GM12873 (cell line): ENCODE results near the gene HOXA11.

ENCODE experiments used
- CTCF ChIP-seq: IDR thresholded peaks from 2 replicates; pipeline ENCODE4 v1.5.1; 2012; ENCODE audit warnings: low read depth, mild to moderate bottlenecking, moderate library complexity, low read length, control low read depth; ENCODE audit not compliant: insufficient read depth; ENCODE audit errors: missing control alignments

Gene HOXA11

GRCh38 chr7:27148031-27148755 lies 36.8 kb downstream of the HOXA11 start:
- no peak for TF ChIP-seq CTCF

DNA sequence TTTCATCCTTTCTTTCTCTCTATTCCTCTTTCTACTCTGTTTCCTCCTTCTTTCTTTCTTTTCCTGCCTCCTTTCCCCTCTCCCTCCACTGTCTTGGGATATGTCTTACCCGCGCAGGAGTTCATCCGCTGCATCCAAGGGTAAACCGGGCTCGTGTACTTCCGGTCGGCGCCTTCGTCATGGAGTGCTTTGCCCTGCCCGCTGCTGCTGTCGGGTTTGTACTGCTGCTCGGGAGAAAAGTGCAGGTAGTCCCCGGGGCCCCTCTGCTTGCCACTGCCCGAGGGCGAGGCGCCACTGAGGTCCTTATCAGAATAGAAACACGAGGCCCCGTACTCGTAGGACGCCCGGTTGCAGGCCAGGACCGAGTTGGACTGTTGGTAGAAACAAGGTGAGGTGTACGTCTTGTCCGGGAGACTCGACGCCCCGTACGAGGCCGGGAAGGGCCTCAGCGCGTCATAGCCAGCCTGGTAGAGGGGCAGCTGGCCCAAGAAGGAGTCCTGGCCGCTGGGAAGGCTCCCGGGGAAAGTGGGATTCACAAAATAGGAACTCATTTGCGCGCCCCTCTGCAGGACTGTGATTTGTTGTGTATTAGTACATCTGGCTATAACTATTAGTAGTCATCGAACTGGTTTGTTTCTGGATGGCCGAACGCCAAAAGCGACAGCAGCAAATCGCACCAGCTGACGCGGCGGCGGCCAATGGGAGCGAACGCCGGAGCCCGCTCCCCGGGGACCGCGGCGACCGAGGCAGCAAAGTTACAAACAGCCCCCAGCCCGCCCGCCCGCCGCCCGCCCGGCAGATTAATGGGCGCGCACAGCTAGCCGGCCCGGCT lies 37.6 kb downstream of the HOXA11 start, which contains the start of gene HOXA6:
TSS of gene HOXA6 (minus strand) at position 576 of the 832 bp plus-strand sequence. CDS start at position 551, 25 bp downstream.
- no peak for TF ChIP-seq CTCF

DNA sequence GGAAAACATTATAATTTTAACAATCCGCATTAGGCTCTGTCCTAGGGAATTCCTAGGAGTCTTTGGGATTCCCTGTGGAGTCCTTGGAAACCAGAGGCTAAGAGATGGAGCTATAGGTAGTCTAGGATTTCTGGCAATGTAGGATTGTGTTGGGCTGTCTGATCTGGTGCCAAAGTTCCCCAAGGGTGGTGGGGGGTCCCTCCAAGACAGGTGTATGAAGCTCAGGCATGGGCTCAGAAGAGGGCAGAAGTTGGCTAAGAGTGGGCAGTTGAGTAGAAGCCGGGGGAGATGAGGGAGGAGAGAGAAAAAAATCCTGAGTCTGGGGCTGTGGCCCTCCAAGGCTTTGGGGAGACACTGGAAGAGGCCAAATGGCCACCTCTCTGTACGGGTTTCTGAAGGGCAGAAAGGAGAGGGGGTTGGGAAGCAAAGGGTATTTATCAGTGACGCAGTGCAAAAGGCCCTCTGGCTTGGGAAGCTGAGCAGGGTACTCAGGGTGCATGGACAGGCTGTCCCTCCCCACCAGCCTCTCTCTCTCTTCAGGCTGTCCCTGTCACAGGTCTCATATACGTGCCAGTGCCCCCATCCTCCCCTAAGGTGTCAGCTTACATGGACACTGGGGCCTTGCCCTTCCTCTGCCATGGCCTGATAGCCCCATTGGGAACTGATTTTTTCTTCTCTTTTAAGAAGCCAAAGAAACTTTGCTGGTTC lies 38.4 kb downstream of the HOXA11 start:
- no peak for TF ChIP-seq CTCF

DNA sequence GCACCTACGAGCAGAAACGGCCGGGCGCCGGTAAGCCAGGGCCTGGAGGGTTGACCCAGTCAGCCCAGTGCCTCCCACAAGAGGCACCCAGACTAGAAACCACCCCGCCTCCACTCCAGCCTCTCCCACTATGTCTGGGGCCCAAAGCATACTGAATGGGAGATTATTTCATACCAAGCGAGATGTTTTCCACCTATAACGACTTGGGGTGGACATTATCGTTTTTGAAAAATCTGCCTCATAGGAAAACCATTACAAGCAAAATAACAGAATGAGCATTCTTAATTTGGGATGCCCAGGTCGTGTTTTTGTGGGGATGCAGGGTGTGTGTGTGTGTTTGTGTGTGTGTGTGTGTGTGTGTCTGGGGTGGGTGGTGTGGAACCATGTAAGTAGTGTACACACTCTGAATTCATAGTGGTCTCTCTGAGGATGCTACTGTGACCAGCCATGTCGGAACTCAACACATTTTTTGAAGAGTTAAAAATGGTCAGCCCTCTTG lies 39.1 kb downstream of the HOXA11 start:
- no peak for TF ChIP-seq CTCF

- TF ChIP-seq CTCF: no peak
Observed at GRCh38 chr7:27145165-27145913, 39.7 kb downstream of the HOXA11 start.

DNA sequence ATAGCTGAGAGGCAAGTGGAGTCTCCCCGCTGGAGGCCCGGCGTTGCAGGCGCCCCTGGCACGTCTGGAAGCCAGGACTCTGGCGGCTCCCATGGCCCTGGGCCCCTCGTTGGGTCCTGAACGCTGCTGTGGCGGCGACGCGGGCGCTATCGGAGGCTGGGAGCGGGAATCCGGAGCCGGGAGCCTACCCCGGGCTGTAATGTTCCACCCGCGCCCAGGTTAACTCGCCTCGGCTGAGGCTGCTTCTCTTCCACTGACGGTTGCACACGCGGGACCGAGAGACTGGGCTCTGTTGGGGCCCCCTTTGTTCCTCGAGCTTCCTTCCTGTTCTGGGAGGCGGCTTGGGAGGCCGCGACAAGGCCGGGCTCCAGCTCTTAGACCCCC lies 40.3 kb downstream of the HOXA11 start:
- TF ChIP-seq CTCF: no peak
